HG03575 (cell line): Measurements from ENCODE around the gene RNF8.

Experiments used
- ATAC-seq: cut with Tn5 transposase; IDR thresholded peaks from one replicate; pipeline ENCODE4 v1.9.1; 2021; ENCODE audit not compliant: unreplicated experiment, insufficient number of reproducible peaks, low FRiP score; ENCODE audit errors: extremely low read depth

The RNF8 gene

DNA sequence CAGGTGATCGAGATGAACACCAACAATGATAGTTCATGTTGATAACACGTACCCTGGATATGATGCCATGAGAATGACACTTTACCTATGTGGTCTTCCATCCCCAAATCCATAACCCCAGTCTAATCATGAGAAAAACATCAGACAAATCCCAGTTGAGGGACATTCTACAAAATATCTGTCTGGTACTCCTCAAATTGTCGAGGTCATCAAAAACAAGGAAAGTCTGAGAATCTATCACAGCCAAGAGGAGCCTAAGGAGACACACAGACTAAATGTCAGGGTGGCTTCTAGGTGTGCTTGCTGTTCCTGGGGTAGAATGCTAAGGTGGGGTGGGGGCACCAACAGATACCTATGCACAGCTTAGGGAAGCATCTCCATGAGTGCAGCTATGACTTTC lies 2.8 kb upstream of the RNF8 start:
- ATAC-seq: no peak

DNA sequence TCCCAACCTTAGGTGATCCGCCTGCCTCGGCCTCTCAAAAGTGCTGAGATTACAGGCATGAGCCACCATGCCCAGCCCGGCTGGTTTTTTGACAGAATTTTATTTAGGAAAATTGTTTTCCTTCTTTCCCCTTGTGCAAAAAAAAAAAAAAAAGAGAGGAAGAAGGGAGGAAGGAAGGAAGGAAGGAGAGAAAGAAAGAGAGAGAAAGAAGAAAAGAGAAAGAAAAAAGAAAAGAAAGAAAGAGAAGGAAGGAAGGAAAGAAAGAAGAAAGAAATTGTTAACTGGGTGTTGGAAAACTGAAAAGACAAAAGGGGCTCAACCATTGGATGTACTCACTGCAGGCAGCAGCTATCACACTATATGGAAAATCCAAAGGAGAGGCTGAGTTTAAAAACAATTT lies 1.4 kb upstream of the RNF8 start:
- no peak for ATAC-seq

DNA sequence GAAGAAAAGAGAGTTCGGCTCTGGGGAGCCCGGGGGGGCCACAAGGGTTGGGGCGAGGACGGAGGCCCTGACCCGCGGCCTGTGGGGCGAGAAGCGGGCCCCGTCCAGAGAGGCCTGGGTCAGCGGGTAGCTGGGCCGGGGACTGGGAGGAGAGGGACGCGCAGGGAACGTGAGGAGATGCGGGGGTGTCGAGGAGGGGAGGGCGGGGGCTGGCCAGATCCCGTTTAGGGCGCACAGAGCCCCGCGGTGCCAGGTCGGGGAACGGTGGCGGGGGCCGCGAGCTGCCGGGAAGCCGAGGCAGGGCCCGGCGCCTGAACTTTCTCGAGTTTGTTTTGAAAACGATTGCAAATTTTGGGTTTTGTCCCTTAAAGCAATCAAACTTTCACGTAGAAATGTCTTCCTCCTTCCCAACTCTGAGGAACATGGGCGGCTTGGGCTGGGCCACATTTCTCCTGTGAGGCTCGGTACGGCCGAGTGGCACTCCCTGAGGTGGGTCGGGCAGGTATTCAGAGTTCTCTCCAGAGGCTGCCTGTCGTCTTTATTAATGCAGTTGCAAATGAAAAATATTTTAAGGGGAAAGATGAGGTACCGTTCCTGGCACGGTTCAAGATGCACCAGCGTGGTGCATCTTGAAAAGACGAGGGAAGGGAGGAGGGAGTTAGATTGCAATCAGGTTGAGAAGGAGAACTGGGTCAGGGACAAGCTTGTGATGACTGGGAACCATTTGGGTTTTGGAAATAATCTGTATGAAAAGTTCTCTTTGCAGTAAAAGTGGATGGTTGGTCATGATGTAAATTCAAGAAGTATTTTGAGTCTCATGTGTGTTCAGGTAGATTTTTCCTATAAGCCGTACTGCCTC lies 972 bp downstream of the RNF8 start:
- no peak for ATAC-seq

DNA sequence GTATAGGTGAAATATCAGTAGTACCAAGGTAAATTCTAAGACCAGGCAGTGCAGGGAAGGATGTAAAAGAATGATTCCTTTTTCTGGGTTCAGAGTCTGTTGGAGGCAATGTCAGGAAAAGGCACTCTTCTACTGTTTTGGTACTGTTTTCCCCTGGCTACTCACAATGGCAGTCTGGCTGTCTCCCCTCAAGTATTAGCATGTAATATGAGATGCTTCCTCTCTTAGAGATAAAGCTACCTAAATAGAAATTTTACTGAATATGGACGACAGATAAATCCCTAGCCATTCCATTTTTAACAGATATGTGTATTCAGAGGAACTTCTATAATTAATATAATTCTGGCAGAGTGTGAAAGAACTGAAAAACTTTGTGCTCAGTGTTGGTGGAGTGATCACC lies 3.5 kb downstream of the RNF8 start:
- no peak for ATAC-seq

DNA sequence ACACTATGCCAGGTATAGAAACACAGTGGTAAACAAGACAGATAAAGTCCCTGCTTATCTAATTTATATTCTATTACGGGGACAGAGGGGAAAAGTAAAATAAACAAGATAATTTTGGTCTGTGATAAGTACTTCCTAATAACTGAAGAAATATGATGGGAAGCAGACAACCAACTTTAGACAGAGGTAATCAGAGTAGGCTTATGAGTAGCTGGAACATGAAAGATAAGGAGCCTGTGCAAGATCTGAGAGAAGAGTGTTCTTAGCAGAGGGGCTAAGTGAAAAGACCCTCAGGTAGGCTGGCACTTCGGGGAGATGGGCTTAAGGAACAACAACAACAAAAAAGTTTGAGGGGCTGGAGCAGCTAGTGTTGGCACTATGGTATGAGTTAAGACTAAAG lies 4.1 kb downstream of the RNF8 start:
- ATAC-seq: no peak

DNA sequence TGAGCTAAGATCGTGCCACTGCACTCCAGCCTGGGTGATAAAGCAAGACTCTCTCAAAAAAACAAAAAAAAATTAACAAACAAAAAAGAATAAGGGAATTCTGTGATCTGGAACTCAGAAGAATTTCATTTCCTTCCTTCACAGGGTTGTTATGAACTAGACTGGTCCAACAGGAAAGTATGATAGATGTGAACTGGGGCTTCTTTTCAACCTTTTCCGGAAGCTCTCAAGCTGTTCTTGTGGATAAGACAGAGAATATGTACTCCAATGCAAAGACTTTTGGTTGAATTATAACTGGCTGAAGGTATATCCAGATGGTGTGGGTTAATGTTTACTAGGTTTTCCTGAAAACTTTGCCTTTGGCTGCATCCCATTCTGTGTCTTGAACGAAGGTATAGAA lies 5.3 kb downstream of the RNF8 start:
- no peak for ATAC-seq

DNA sequence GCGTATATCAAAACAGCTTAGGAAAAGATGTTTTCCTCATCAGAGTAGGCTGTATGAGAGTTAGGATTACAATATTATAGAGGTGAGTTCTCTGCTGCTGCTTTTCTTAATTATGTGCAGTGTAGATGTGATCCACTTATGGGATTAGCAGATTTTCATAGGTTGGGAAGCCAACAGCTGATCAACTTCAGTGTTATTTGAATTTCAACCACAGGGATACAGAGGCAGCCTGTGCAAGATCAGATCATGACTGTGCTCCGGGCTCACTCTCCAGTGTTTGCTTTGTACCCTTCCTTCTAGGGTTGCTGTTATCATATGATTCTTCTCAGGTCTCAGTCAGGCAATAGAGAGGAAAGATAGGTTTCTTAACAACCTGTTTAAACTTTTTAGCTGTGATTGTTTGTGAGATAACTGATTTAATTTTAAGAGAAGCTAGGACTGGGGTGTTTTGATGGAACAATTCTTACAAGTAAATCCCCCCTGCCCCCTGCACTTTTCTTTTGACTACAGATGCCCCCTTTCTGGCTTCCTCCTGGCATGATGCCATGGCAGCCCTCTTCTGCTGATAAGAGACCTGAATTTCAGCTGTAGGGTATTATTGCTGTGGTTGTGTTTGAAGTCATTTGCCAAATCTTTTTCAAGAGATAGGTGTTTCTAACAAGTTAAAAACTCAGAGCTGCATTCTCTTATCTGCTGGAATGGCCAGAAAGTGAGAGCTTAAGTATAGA lies 8.5 kb downstream of the RNF8 start:
- ATAC-seq: no peak

DNA sequence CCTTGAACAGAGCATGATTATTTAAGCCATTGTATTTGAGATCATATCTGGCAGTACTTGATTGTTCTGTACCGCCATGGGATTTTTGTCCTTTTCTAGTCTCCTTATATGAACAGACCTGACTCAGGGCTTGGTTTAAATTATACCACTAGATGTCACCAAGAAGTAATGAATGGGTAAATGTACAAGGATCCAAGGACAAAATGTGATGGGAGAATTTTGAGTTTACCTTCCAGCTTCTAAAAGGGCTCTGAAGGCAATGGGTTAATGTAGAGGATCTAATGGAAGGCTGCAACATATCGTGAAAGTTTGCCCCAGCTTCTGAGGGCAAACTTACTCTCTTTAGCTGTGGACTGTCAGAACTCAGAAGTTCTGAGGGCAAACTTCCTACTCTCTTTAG lies 12.0 kb downstream of the RNF8 start:
- ATAC-seq: no peak

DNA sequence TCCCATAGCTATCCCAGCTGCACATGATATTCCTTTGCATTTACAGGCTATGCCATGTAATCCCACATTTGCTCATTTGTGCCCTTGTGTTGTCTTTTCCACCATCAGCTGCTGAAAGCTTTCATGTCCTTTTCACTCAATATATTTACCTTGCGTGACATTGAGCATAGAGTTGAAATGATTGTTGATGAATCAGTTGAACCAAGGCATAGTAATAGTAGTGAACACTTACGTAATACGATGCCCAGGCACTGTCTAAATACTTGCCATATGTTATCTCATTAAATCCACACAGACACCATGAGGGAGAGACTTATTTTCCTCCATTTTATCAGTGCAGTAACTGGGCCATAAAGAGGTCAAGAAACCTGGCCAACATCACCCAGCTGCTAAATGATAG lies 13.1 kb downstream of the RNF8 start:
- ATAC-seq: no peak

DNA sequence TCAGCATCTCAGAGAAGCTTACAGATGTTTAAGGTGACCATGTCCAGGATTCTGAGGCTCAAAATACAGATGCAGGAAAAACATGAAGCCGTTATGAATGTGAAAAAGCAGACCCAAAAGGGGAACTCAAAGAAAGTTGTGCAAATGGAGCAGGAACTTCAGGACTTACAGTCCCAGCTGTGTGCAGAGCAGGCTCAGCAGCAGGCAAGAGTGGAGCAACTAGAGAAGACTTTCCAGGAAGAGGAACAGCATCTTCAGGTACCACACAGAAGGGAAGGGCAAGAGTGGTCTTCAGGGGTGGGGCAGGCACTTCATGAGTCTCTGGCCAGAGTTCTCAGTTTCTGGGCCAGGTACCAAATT lies 15.2 kb downstream of the RNF8 start:
- ATAC-seq: no peak

DNA sequence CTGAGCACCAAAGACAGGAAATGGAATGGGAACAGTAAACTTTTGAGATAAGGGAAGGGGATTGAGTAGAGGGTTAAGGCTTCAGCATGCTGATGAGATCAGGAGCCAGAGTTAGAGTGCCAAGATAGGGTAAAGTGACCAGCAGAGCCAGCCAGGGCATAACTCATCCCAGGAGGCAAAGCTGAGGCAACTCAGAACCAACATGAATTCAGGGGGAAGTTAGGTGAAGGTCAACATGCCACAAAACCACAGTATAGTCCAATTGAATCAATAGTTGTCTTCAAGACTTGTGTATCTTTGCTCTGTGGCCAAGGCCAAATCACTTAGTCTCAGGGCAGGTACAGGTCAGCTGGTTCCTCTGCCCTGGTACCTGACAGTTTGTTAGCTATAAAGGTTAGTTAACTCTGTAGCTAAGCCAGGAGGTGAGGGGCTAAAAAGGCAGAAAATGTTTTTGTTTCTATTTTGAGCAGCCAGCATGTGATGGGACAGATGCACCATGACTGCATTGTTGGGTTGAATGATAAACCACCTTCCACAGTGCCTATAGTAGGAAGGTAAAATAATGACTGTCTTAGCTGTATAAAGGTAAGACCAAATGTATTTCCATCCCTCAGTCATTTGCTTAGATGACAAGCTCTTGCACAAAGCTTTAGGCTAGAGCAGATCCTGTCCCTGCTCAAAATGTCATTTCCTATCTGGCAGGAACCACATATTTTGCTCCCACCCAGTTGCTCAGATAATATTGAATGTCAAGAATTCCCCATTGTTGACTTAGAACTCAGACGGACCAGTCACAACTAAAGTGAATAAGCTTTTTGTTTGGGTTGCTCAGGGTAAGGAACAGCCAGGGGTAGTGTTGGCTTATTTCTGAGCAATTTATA lies 15.8 kb downstream of the RNF8 start:
- ATAC-seq: no peak

DNA sequence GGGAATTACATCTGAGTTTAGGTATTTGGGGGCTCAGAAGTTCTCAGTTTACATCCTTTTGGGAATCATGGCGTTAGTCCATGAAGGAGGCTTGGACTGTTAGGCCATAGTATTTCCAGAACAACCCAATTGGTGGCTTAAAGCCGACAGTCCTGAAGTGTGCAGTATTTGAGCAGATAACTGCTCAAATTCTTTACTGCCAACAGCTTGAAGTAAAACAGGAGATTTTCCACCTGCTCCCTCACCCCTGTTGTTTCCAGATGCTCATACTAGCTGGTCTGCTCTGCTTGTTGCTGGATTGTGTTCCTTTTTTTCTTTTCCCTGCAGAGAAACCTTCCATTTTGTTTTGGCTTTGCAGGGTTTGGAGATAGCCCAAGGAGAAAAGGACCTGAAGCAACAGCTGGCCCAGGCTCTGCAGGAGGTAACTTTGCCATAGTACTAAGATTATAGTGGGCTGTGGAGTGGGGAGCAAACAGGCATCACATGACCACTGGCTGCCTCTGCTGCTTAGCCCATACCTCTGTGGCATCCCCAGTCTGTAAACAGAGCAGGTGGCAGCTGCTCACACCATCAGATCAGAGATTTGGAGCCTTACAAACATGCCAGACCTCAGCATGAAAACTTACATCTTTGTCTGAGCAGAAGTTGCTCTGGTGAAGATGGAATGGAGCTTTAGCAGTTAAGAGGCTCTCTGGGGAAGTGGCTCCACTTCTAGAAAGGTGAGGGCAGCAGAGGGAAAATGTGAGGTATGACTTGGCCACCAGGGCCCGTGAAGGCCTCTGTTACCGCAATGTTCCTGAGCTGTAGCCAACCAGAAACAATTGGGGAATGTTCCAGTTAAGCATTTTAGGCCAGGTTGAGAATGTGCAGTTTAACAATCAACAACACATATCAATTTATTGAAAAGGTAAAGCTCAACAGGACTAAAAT lies 17.6 kb downstream of the RNF8 start:
- no peak for ATAC-seq

DNA sequence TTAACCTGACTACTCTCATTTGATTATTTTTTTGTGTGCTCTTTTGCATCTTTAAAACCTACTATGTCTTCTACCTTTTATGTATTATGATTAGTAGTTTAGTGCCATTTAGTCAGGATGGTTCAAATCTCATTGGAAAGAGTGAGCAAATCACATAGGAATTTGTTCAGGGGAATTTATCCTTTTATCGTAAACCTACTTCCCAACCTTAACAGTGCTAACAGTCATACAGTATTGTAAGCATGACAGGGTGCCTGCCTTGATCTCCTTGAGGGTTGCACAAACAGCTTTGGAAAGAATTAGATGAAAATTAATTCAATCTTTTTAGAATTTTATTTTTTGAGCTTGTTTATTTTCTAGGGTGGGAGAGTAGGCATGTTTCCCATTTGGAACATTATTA lies 18.3 kb downstream of the RNF8 start:
- ATAC-seq: no peak

DNA sequence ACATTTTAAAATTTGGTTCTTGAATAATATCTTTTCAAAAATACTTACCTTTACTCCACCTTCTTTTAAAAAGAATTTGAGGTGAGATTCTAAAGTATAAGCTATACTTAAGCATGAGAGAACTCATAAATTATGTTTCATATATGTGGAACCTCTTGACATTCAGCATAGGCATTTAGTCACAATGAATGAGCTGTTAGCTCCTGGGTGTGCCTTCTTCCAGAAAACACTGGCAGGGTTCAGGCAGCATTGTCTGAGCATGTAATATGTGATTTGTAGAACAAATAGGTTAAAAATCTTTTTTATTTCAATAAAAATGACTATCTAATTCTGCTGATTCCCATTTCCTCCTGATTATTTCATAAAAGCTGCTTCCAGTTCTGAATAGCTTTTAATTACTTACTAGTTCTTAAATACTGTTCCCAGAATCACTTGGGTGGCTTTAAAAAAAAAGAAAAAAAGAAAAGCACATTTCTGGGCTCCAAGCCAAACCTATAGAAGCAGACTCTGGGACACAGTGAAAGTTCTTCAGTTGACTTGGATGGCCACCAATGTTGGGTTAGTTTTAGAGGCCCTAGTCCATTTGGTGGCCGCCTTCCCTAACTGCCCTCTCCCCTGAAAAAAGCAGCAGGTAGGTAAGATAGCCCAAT lies 20.2 kb downstream of the RNF8 start:
- no peak for ATAC-seq

DNA sequence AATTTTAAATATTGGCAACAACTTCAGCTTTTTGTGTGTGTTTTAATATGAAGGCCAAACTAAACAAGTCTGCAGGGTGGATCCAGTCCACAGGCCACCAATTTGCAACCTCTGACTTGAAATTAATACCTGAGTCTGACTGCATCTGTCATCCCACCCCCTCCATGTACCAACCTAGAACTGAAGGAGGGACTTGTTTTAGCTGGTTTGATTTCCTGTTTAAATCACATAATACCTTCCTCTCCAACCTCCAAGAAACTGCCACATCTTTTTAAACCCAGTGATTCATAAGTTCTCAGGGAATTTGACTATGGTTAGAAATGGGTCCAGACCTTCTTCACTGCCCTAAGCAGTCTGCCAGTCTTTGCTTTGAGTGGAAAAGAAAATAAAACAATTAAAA lies 21.6 kb downstream of the RNF8 start:
- ATAC-seq: no peak

DNA sequence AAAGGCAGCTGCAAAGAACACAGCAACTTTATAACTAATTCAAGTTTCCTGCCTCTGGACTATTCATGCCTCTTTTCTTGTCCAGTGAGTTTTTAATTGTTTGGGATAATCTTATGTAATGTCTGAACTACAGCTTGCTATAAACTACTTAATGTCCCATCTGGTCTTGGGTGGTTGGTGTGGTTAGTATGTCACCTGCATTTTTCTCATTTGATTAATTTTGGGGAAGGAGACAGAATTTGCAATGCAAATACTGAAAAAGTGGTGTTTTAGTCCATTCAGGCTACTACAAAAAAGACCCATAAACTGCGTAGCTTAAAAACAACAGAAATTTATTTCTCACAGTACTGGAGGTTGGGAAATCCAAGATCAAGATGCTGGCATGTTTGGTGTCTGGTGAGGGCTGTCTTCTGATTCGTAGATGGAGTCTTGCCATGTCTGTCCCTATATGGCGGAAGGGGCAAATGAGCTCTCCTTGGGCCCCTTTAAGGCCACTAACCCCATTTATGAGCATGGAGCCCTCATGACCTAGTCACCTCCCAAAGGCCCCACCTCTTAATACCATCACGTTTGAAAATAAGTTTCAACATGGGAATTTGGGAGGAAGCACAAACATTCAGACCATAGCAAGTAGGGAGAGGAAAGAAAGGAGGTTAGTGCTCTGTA lies 22.4 kb downstream of the RNF8 start:
- no peak for ATAC-seq

DNA sequence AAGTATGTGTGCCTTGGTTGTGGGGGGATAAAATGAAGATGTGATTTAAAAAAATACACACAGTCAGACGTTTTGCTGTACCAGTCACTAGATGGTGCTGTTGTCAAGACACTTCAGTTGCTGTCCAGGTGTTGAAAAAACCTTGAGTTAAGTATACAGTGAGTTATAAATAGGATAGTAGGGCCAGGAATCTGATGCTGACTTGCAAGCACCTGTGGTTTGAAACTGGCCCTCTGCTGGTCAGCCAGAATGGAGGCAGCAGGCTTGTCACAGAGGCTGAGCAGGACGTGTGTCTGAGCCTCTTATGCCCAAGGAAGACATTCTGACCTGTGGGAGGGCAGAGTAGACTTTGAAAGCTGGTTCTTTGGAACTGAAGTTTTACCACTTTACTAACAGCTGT lies 27.8 kb downstream of the RNF8 start:
- ATAC-seq: no peak
